Body of pancreas (tissue), 4 donors: ENCODE measurements around the gene KLHL40. TPM values are rescaled to one million over a fixed set of nuclear protein-coding genes. Genes with fewer than 3 reads are reported as not detected.

ENCODE experiments used
- ATAC-seq: fragments of 150-250 bp; one replicate; pipeline ENCODE4 v1.9.1; 2016
- DNase-seq, 4 donors: peaks; one replicate each; pipeline ENCODE4 v3.0.0-alpha.2; 2019
- H3K27ac ChIP-seq, 4 donors: fragments of 200-600 bp; sonication (generic); 1 replicate in 3 of 4; 2 replicates in 1 of 4; pipeline versions ENCODE4 v1.5.1 to v1.6.1; 2016 to 2019; ENCODE audit warnings: mild to moderate bottlenecking in 1 of 4, mixed read lengths in 1 of 4, moderate library complexity in 1 of 4
- H3K27me3 ChIP-seq, 2 donors: fragments of 200-600 bp; sonication (generic); one replicate each; pipeline ENCODE4 v1.6.0; 2016; ENCODE audit warnings: mild to moderate bottlenecking in 1 of 2
- H3K36me3 ChIP-seq, 2 donors: fragments of 200-600 bp; sonication (generic); replicated peaks in 1 of 2; 2 replicates each; pipeline ENCODE4 v1.5.1; 2016; ENCODE audit warnings: low read depth in 2 of 2; ENCODE audit not compliant: insufficient read depth in 1 of 2
- H3K4me1 ChIP-seq: fragments of 200-600 bp; sonication (generic); one replicate; pipeline ENCODE4 v1.6.0; 2016
- H3K4me3 ChIP-seq, 2 donors: fragments of 200-600 bp; sonication (generic); 1 replicate in 1 of 2; 2 replicates in 1 of 2; pipeline ENCODE4 v1.5.1; 2016 to 2019
- H3K9me3 ChIP-seq, 3 donors: fragments of 200-600 bp; sonication (generic); 1 replicate in 2 of 3; 2 replicates in 1 of 3; pipeline ENCODE4 v1.5.1; 2016
- POLR2A ChIP-seq, 3 donors: fragments of 450-650 bp; IDR thresholded peaks; one replicate each; pipeline ENCODE4 v1.6.1; 2016; ENCODE audit warnings: antibody characterized with exemption in 3 of 3, mild to moderate bottlenecking in 2 of 3
- WGBS, 2 donors: methylation state at CpG; one replicate each; pipeline ENCODE4 v1.1.5; 2017; 5-methylcytosine and 5-hydroxymethylcytosine counted together
- intact Hi-C: fragments of 100-400 bp; cut with DNase I; formaldehyde crosslinking; loops from one replicate; pipeline ENCODE4 v1.15.1; 2023
- total RNA-seq, 2 donors: library from RNA; depleted of rRNA; stranded (reverse); fragments of >200 nt; gene quantifications; one replicate each; pipeline ENCODE4 v1.1.0, GENCODE V29; 2016
- TF ChIP-seq, protein P1 (sequence below), 7 experiments: fragments of 450-650 bp in 4 of 7; fragments of 200-600 bp in 3 of 7; sonication (generic) in 3 of 7; IDR thresholded peaks; one replicate each; pipeline ENCODE4 v1.5.1; 2016 to 2019; ENCODE audit warnings: antibody characterized with exemption in 7 of 7

Gene KLHL40
- total RNA-seq, 2 donors from 2014 or later, result not detected

DNA sequence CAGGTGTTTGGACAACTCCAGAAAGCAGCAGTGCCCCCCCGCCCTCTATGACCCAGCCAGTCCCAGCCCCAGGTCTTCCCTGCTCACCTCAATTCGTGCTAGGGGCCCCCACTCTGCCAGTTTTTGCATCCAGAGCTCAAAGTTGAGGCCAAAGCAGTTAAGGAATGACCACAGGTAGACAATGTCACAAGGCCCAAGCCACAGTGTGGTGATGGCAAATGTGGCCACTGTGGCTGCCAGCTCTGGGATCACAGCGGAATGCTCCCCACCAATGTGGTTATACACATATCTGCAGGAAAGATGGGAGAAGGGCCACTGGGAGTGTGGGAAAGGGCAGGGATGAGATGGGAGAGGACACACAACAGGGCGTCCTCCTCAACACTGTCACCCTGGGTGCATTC lies 8.2 kb downstream of the KLHL40 start:
- DNase-seq (no peak), ATAC-seq (no peak)
- Histone ChIP-seq H3K4me3 (no peak overlapping the region), H3K4me1 (no peaks in the 10 kb centered on the region), H3K27ac (no peak overlapping the region), H3K27me3 (no peaks in the 10 kb centered on the region), H3K9me3 (no peaks in the 10 kb centered on the region), H3K36me3 (no peaks in the 10 kb centered on the region)
- intact Hi-C loops, result no loop called here
- TF ChIP-seq, protein P1, sequence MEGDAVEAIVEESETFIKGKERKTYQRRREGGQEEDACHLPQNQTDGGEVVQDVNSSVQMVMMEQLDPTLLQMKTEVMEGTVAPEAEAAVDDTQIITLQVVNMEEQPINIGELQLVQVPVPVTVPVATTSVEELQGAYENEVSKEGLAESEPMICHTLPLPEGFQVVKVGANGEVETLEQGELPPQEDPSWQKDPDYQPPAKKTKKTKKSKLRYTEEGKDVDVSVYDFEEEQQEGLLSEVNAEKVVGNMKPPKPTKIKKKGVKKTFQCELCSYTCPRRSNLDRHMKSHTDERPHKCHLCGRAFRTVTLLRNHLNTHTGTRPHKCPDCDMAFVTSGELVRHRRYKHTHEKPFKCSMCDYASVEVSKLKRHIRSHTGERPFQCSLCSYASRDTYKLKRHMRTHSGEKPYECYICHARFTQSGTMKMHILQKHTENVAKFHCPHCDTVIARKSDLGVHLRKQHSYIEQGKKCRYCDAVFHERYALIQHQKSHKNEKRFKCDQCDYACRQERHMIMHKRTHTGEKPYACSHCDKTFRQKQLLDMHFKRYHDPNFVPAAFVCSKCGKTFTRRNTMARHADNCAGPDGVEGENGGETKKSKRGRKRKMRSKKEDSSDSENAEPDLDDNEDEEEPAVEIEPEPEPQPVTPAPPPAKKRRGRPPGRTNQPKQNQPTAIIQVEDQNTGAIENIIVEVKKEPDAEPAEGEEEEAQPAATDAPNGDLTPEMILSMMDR (IDR thresholded peaks at IDR 0.05), result no peak
- no peak for TF ChIP-seq POLR2A (IDR thresholded peaks at IDR 0.05)
- WGBS, 2 donors, result 67 to 81% methylated on average over 3 to 4 of the region's 4 CpGs

DNA sequence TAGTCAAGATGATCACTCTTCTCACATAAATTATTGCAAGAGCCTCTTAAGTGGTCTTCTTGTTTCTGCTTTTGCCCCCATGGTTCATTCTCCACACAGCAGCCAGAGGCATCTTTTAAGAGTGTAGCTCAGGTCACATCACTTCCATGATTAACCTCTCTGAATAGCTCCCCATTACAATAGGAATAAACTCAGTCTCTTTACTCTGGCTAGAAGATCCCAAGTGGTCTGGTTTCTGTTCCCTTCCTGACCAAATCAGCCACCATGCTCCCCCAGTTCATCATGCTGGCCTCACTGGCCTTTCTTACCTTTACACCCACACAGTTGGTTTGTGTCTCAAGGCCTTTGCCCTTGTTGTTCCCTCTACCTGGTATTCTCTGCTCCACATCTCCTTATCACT lies 9.0 kb downstream of the KLHL40 start:
- TF ChIP-seq, protein P1 (IDR thresholded peaks at IDR 0.05), result no peak
- no peak for TF ChIP-seq POLR2A (IDR thresholded peaks at IDR 0.05)
- ATAC-seq (no peak), DNase-seq (no peak)
- Histone ChIP-seq H3K27me3 (no peaks in the 10 kb centered on the region), H3K36me3 (no peaks in the 10 kb centered on the region), H3K9me3 (no peaks in the 10 kb centered on the region), H3K4me3 (no peak overlapping the region), H3K4me1 (no peaks in the 10 kb centered on the region), H3K27ac (no peak overlapping the region)
- intact Hi-C loops, result no loop called here

DNA sequence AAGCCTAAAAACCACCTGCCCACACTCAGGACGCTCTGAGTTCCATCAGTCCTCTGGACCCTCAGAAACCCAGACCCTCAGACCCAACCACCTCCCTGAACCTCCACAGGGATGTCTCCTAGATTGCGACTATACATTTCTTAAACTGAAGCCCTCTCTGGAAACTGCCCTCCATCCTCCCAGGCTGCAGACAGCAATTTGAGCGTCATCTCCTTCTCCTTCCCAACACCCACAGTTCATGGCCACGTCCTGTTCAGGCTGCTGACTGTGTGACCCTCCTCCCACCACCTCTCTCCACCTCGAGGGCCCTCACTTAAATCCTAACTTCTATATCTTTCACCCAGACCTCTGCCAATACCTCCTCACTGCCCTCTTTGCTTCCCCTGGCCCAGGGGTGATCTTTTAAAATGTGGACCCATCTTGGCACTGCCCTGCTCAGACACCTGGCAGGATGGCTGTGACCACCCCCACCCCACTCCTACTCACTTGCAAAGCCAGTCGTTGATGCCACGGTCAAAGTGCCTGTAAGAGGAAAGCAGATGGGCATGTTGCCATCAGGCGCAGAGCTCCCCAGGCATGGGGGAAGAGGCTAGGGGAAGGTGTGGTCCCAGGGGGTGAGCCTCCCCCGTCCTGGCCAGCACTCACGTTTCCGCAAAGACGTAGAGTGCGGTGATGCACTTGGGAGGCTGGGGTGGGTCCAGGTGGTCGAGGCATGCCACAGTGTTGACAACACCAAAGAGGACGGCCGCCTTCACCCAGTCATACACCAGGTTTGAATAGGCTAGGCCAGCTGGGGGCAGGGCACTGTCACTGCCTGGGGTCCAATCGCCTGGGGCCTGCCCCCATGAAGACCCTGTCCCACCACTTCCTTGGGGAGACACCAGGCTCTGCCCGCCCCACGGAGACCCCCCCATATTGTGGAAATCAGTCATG lies 11.3 kb downstream of the KLHL40 start:
- no peaks in the 10 kb centered on the region for H3K4me1 ChIP-seq
- TF ChIP-seq, protein P1 (IDR thresholded peaks at IDR 0.05), result no peak
- TF ChIP-seq POLR2A (IDR thresholded peaks at IDR 0.05), result no peak
- 63 to 65% methylated on average over 18 to 19 of the region's 19 CpGs for WGBS, 2 donors
- no peaks in the 10 kb centered on the region for H3K27me3 ChIP-seq
- intact Hi-C loops, result no loop called here
- ATAC-seq (no peak), DNase-seq (no peak)
- H3K27ac ChIP-seq, result no peak overlapping the region
- H3K9me3 ChIP-seq, result no peaks in the 10 kb centered on the region
- no peaks in the 10 kb centered on the region for H3K36me3 ChIP-seq
- no peak overlapping the region for H3K4me3 ChIP-seq

DNA sequence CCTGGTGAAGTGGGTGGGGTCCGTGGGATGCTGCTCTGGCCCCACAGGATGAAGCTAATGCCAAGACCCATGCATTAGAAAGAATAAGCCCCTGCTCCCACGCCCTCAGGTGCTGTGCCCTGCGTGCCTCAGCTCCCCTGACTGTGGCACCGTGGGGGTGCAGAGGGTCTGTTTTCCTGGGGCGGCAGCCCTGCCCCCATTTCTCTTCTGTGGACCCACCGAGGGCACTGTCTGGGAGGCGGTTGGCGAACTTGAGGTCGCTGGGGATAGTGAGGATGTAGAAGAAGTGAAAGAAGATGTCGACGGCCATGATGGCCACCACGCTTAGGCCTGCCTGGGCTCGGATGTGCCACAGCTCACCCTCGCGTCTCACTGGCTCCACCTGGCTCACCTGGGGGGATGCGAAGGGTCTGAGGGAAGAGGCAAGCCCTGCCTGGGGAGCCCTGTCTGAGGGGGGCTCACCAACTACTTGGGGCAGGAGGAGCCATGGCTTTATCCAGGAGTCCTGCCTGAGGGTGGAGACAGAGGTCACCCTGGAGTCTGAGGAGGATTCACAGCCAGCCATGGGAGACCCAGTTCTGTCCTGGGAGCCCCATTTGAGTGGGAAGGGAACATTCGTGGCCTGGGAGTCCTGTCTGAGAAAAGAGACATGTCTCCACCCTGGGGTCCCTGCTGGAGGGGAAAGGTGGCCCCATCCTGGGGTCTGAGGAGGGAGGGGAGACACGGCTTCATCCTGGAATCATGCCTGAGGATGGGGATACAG lies 12.1 kb downstream of the KLHL40 start:
- Histone ChIP-seq H3K27me3 (no peaks in the 10 kb centered on the region), H3K9me3 (no peaks in the 10 kb centered on the region), H3K36me3 (no peaks in the 10 kb centered on the region), H3K4me1 (no peaks in the 10 kb centered on the region), H3K27ac (no peak overlapping the region), H3K4me3 (no peak overlapping the region)
- no peak for DNase-seq
- 77 to 78% methylated on average over 13 to 18 of the region's 18 CpGs for WGBS, 2 donors
- ATAC-seq, result no peak
- TF ChIP-seq POLR2A (IDR thresholded peaks at IDR 0.05), result no peak
- TF ChIP-seq, protein P1 (IDR thresholded peaks at IDR 0.05), result no peak
- intact Hi-C loops, result no loop called here
